KMS-11 (cell line): ENCODE results near the gene ULK4.

ENCODE experiments used
- H2AFZ ChIP-seq: fragments of 200-600 bp; sonication (generic); 2 replicates; pipeline ENCODE4 v1.6.1; 2016; ENCODE audit warnings: antibody characterized with exemption, mixed run types, low read depth
- H3K27ac ChIP-seq: fragments of 200-600 bp; sonication (generic); 2 replicates; pipeline ENCODE4 v1.6.1; 2016; ENCODE audit warnings: mild to moderate bottlenecking, mixed run types
- H3K27me3 ChIP-seq: fragments of 200-600 bp; sonication (generic); 2 replicates; pipeline ENCODE4 v1.6.1; 2017; ENCODE audit warnings: mild to moderate bottlenecking, low read depth, mixed run types, moderate library complexity; ENCODE audit not compliant: insufficient read depth
- H3K36me3 ChIP-seq: fragments of 200-600 bp; sonication (generic); 2 replicates; pipeline ENCODE4 v1.6.1; 2017; ENCODE audit warnings: mild to moderate bottlenecking, mixed run types; ENCODE audit not compliant: insufficient read depth
- H3K4me1 ChIP-seq: fragments of 200-600 bp; sonication (generic); 2 replicates; pipeline ENCODE4 v1.6.1; 2016; ENCODE audit warnings: mild to moderate bottlenecking, low read depth, mixed run types; ENCODE audit not compliant: poor library complexity, severe bottlenecking
- H3K4me2 ChIP-seq: fragments of 200-600 bp; sonication (generic); 2 replicates; pipeline ENCODE4 v1.7.0; 2016; ENCODE audit warnings: mild to moderate bottlenecking, mixed run types
- H3K4me3 ChIP-seq: fragments of 200-600 bp; sonication (generic); IDR thresholded peaks from 2 replicates; pipeline ENCODE4 v1.6.1; 2017; ENCODE audit warnings: low read depth, low read length, mixed read lengths; ENCODE audit not compliant: insufficient read depth
- H3K79me2 ChIP-seq: fragments of 200-600 bp; sonication (generic); 2 replicates; pipeline ENCODE4 v1.6.1; 2016; ENCODE audit warnings: low read depth, mixed run types; ENCODE audit not compliant: insufficient read depth
- H3K9ac ChIP-seq: fragments of 200-600 bp; sonication (generic); 2 replicates; pipeline ENCODE4 v1.6.1; 2016; ENCODE audit warnings: mild to moderate bottlenecking, mixed run types
- H4K20me1 ChIP-seq: fragments of 200-600 bp; sonication (generic); 2 replicates; pipeline ENCODE4 v1.6.1; 2016; ENCODE audit warnings: mild to moderate bottlenecking, mixed run types; ENCODE audit not compliant: insufficient read depth
- CTCF ChIP-seq: fragments of 200-600 bp; sonication (generic); conservative IDR thresholded peaks from 2 replicates; pipeline ENCODE4 v1.6.1; 2017; ENCODE audit warnings: low read depth, mild to moderate bottlenecking, antibody characterized with exemption, low read length, moderate library complexity, mixed read lengths

The ULK4 gene

GRCh38 chr3:41430886-41431285 is 531.0 kb downstream of the ULK4 start:
- Histone ChIP-seq H3K27ac (no peak overlapping the region), H3K4me3 (no peak overlapping the region), H3K4me2 (no peak overlapping the region), H3K36me3 (no peaks in the 10 kb centered on the region), H4K20me1 (no peaks in the 10 kb centered on the region), H3K79me2 (no peaks in the 10 kb centered on the region), H3K9ac (no peak overlapping the region), H2AFZ (no peak overlapping the region), H3K27me3 (no peaks in the 10 kb centered on the region), H3K4me1 (no peaks in the 10 kb centered on the region)
- no peak for TF ChIP-seq CTCF

GRCh38 chr3:41430391-41430790 is 531.5 kb downstream of the ULK4 start:
- Histone ChIP-seq H3K4me2 (no peak overlapping the region), H3K4me3 (no peak overlapping the region), H2AFZ (no peak overlapping the region), H3K27ac (no peak overlapping the region), H4K20me1 (no peaks in the 10 kb centered on the region), H3K36me3 (no peaks in the 10 kb centered on the region), H3K27me3 (no peaks in the 10 kb centered on the region), H3K4me1 (no peaks in the 10 kb centered on the region), H3K9ac (no peak overlapping the region), H3K79me2 (no peaks in the 10 kb centered on the region)
- TF ChIP-seq CTCF = no peak

- H2AFZ ChIP-seq = no peak overlapping the region
- TF ChIP-seq CTCF = no peak
- no peak overlapping the region for H3K4me2 ChIP-seq
- H3K9ac ChIP-seq = no peak overlapping the region
- no peaks in the 10 kb centered on the region for H3K36me3 ChIP-seq
- no peak overlapping the region for H3K4me3 ChIP-seq
- H3K4me1 ChIP-seq = no peaks in the 10 kb centered on the region
- H3K27ac ChIP-seq = no peak overlapping the region
- H4K20me1 ChIP-seq = no peaks in the 10 kb centered on the region
- no peaks in the 10 kb centered on the region for H3K79me2 ChIP-seq
- no peaks in the 10 kb centered on the region for H3K27me3 ChIP-seq
Measured at GRCh38 chr3:41426485-41426884, 535.4 kb downstream of the ULK4 start.

- H3K4me1 ChIP-seq = no peaks in the 10 kb centered on the region
- H4K20me1 ChIP-seq = no peaks in the 10 kb centered on the region
- no peak overlapping the region for H2AFZ ChIP-seq
- no peak overlapping the region for H3K4me3 ChIP-seq
- no peak overlapping the region for H3K4me2 ChIP-seq
- no peak for TF ChIP-seq CTCF
- H3K36me3 ChIP-seq = no peaks in the 10 kb centered on the region
- H3K27me3 ChIP-seq = no peaks in the 10 kb centered on the region
- H3K79me2 ChIP-seq = no peaks in the 10 kb centered on the region
- no peak overlapping the region for H3K9ac ChIP-seq
- no peak overlapping the region for H3K27ac ChIP-seq
Measured at GRCh38 chr3:41424543-41425300, 537.2 kb downstream of the ULK4 start.
